Measurements from ENCODE around the gene TMPRSS11A. TPM values are rescaled to one million over a fixed set of nuclear protein-coding genes. Genes with fewer than 3 reads are reported as not detected.

TMPRSS11A gene, protein sequence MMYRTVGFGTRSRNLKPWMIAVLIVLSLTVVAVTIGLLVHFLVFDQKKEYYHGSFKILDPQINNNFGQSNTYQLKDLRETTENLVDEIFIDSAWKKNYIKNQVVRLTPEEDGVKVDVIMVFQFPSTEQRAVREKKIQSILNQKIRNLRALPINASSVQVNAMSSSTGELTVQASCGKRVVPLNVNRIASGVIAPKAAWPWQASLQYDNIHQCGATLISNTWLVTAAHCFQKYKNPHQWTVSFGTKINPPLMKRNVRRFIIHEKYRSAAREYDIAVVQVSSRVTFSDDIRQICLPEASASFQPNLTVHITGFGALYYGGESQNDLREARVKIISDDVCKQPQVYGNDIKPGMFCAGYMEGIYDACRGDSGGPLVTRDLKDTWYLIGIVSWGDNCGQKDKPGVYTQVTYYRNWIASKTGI
- total RNA-seq: not detected in 2 replicates

- no peaks in the 10 kb centered on the region for H4K20me1 ChIP-seq (ENCODE audit: insufficient read depth, low read length)
- H3K4me2 ChIP-seq (ENCODE audit: insufficient read depth, low read length): no peak within 1 kb of the TSS
- TF ChIP-seq CTCF (IDR thresholded peaks at IDR 0.05; ENCODE audit: extremely low read depth, low read depth, low read length): no peak
- no peaks in the 10 kb centered on the region for H3K9me3 ChIP-seq (ENCODE audit: low read depth, low read length)
- H3K4me1 ChIP-seq (ENCODE audit: insufficient read depth, low read length): no peaks in the 10 kb centered on the region
- H3K27ac ChIP-seq (ENCODE audit: low read depth, low read length): no peak within 1 kb of the TSS
- H3K79me2 ChIP-seq (ENCODE audit: insufficient read depth, low read length): no peaks in the 10 kb centered on the region
- no peaks in the 10 kb centered on the region for H3K36me3 ChIP-seq (ENCODE audit: insufficient read depth, low read length)
- H3K4me3 ChIP-seq (ENCODE audit: insufficient read depth, low read length): no peak within 1 kb of the TSS
- H2AFZ ChIP-seq (ENCODE audit: low read length): no peak within 1 kb of the TSS
- H3K27me3 ChIP-seq (ENCODE audit: insufficient read depth, low read length): no peaks in the 10 kb centered on the region
- no peak for DNase-seq (ENCODE audit: insufficient read length, low spot score, missing footprints)
Measured at GRCh38 chr4:67963356-67963755, at the start of gene TMPRSS11A. TMPRSS11A (minus strand) TSS chr4:67963493; CDS start chr4:67963393, 100 bp downstream.

- no peak for DNase-seq (ENCODE audit: insufficient read length, low spot score, missing footprints)
- Histone ChIP-seq H3K4me3 (ENCODE audit: insufficient read depth, low read length) (no peak overlapping the region), H3K79me2 (ENCODE audit: insufficient read depth, low read length) (no peaks in the 10 kb centered on the region), H3K36me3 (ENCODE audit: insufficient read depth, low read length) (no peaks in the 10 kb centered on the region), H4K20me1 (ENCODE audit: insufficient read depth, low read length) (no peaks in the 10 kb centered on the region), H3K27ac (ENCODE audit: low read depth, low read length) (no peak overlapping the region), H3K4me2 (ENCODE audit: insufficient read depth, low read length) (no peak overlapping the region), H3K27me3 (ENCODE audit: insufficient read depth, low read length) (no peaks in the 10 kb centered on the region), H3K4me1 (ENCODE audit: insufficient read depth, low read length) (no peaks in the 10 kb centered on the region), H3K9me3 (ENCODE audit: low read depth, low read length) (no peaks in the 10 kb centered on the region), H2AFZ (ENCODE audit: low read length) (no peak overlapping the region)
- no peak for TF ChIP-seq CTCF (IDR thresholded peaks at IDR 0.05; ENCODE audit: extremely low read depth, low read depth, low read length)
Measured at GRCh38 chr4:68011684-68012083, 48.4 kb upstream of the TMPRSS11A start.

- Histone ChIP-seq H3K27ac (ENCODE audit: low read depth, low read length) (no peak overlapping the region), H3K79me2 (ENCODE audit: insufficient read depth, low read length) (no peaks in the 10 kb centered on the region), H3K9me3 (ENCODE audit: low read depth, low read length) (no peaks in the 10 kb centered on the region), H3K36me3 (ENCODE audit: insufficient read depth, low read length) (no peaks in the 10 kb centered on the region), H4K20me1 (ENCODE audit: insufficient read depth, low read length) (no peaks in the 10 kb centered on the region), H3K4me1 (ENCODE audit: insufficient read depth, low read length) (no peaks in the 10 kb centered on the region), H3K4me2 (ENCODE audit: insufficient read depth, low read length) (no peak overlapping the region), H2AFZ (ENCODE audit: low read length) (no peak overlapping the region), H3K4me3 (ENCODE audit: insufficient read depth, low read length) (no peak overlapping the region), H3K27me3 (ENCODE audit: insufficient read depth, low read length) (no peaks in the 10 kb centered on the region)
- no peak for TF ChIP-seq CTCF (IDR thresholded peaks at IDR 0.05; ENCODE audit: extremely low read depth, low read depth, low read length)
- DNase-seq (ENCODE audit: insufficient read length, low spot score, missing footprints): no peak
Measured at GRCh38 chr4:68002906-68003305, 39.6 kb upstream of the TMPRSS11A start.

GRCh38 chr4:67996127-67996526 lies 32.8 kb upstream of the TMPRSS11A start:
- H3K27ac ChIP-seq (ENCODE audit: low read depth, low read length): no peak overlapping the region
- DNase-seq (ENCODE audit: insufficient read length, low spot score, missing footprints): no peak
- no peaks in the 10 kb centered on the region for H4K20me1 ChIP-seq (ENCODE audit: insufficient read depth, low read length)
- no peaks in the 10 kb centered on the region for H3K4me1 ChIP-seq (ENCODE audit: insufficient read depth, low read length)
- H3K4me2 ChIP-seq (ENCODE audit: insufficient read depth, low read length): no peak overlapping the region
- no peaks in the 10 kb centered on the region for H3K9me3 ChIP-seq (ENCODE audit: low read depth, low read length)
- no peaks in the 10 kb centered on the region for H3K27me3 ChIP-seq (ENCODE audit: insufficient read depth, low read length)
- no peak overlapping the region for H2AFZ ChIP-seq (ENCODE audit: low read length)
- H3K79me2 ChIP-seq (ENCODE audit: insufficient read depth, low read length): no peaks in the 10 kb centered on the region
- no peak overlapping the region for H3K4me3 ChIP-seq (ENCODE audit: insufficient read depth, low read length)
- H3K36me3 ChIP-seq (ENCODE audit: insufficient read depth, low read length): no peaks in the 10 kb centered on the region
- no peak for TF ChIP-seq CTCF (IDR thresholded peaks at IDR 0.05; ENCODE audit: extremely low read depth, low read depth, low read length)
